HUDEP-2 (cell line): Measurements from ENCODE around the gene TMEM176B.

Source experiments
- DNase-seq, 76 experiments: peaks; one replicate each; lab custom pipeline; 2025; ENCODE audit not compliant: unreplicated experiment in 76 of 76; lab: John Stamatoyannopoulos, UW

The TMEM176B gene

DNA sequence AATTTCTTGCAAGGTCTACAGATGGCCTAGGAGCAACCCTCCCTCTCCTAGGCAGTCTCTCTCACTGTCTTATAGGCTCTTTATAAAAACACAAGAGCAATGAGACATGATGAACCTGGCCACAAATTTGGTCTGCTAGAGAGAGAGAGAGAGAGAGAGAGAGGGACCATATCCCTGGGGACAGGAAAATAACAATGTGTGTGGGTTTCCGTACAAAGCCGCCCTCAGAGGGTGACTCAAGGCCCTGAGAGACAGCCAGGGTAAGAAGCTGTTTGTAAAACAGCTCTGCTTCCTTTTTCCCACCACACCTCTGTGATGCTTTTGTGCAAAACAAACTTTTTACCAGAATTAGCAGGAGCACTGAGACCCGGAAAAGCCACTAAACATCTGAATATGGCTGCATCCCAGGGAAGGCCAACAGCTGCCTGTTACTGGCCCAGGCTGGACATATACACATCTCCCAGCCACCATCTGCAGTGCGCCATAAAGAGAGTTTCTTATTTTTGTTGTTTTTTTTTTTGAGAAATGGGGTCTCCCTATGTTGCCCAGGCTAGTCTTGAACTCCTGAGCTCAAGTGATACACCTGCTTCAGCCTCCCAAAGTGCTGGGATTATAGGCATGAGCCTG, 44.6 kb downstream of the TMEM176B start:
- peak in 1 of 76 experiments; percentile 6 for DNase-seq

DNA sequence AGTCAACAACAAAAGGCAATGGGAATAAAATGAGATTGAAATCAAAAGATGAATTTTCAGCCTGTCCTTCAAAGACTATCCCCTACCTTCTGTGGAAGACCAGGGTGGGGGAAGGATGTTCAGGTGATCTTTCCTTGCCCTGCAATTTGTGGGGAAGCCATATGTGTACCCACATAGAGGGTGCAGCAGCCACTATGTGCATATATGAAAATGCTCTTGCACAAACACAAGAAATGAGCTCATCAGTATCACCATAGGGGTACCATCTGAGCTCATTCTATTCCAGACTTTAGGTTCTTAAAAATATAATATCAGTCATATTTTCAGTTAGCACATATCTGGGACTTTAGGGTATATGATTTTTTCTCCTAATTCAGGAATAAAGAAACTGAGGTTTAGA, 45.2 kb downstream of the TMEM176B start:
- DNase-seq: no peak

DNA sequence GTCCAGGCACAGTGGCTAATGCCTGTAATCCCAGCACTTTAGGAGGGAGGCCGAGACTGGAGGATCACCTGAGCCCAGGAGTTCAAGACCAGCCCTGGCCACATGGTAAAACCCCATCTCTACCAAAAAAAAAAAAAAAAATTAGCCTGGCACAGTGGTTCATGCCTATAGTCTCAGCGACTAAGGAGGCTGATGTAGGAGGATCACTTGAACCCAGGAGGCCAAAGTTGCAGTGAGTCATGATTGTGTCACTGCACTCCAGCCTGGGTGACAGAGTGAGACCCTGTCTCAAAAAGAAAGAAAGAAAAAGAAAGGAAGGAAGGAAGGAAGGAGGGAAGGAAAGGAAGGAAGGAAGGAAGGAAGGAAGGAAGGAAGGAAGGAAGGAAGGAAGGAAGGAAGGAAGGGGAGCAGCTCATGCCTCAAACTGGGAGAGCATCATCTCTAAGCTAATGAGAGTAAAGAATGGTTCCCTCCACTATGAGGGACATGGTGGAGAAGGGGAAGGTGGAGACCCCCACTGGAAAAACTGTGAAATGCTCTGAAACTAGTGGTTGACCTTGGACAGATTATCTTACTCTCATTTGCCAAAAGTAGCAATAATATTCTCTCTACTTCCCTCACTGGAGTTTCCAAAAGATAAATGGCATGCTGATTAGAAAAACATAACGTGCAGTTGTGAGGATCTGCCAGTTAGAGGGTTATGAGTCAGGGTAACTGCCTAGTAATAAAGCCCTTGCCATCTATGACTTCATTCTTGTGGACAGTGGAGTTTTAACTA, 46.1 kb downstream of the TMEM176B start:
- DNase-seq: peak in 2 of 76 experiments; percentile 8 to 20

DNA sequence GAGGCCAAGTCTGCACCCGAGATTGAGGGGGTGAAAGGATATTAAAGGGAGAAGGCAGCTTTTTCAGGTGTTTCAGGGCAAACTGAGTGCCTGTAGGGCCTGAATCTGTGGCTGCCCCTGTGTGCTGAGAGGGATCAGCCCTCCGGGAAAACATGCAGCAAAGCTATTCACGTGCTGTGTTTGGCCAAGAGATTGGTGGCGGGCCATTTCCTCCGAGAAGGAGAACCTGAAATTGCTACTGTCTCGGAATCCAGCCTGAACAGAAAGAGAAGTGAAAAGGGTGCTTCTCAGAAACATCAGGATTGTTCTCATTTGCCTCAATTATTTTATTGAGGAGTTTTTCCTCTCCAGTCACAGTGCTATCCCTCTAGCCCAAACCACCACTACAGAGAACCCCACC, 46.9 kb downstream of the TMEM176B start:
- no peak for DNase-seq

DNA sequence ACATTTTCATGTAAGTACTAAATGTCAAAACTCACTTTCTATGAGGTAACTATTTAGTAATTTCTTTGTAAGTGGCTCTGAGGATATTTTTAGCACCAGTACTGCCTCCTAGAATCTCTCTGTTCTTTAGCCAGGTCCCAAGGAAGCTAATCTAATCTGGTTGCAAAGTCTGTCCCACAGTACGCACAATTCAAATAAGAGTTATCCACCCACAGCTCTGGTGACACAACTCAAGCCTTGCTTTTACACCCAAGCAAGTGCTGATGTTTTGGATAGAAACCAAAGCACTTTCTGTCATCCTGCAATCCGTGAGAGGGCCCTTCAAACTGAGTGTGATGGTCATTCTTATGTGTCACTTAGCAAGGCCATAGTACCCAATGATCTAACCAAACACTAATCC, 48.5 kb downstream of the TMEM176B start:
- DNase-seq: no peak

DNA sequence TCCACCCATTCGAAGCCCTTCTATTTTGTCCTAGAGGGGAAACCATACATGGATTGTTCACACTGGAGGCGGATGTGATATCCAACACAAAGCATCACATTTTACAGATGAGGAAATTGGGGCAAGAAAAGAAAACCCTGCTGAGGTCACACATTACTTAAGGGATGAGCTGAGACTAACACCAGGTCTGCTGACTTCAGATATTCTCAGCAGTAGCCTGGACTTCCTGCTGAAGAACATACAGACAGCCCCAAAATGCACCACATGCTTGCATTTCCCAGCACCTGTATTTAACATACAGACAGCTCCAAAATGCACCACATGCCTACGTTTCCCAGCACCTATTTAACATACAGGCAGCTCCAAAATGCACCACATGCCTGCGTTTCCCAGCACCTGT, 51.8 kb downstream of the TMEM176B start:
- no peak for DNase-seq

DNA sequence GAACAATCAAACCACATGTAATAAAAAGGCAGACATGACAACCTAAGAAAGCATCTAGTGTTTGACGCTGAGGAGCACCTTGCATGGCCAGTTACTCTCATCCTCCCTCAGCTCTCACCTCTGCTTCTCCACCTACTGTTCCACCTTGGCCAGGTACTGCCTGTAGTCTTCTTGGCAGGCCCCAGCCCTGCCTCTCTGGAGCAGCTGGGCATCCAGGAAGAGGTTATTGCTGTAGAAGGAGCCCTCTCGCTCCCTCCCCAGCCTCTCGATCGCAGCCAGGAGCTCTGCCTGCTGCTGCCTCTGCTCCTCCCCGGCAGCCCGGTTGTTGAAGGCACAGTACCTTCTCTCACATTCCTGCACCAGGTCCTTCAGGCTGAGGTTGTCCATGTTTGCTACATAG, 53.2 kb downstream of the TMEM176B start:
- DNase-seq: no peak

DNA sequence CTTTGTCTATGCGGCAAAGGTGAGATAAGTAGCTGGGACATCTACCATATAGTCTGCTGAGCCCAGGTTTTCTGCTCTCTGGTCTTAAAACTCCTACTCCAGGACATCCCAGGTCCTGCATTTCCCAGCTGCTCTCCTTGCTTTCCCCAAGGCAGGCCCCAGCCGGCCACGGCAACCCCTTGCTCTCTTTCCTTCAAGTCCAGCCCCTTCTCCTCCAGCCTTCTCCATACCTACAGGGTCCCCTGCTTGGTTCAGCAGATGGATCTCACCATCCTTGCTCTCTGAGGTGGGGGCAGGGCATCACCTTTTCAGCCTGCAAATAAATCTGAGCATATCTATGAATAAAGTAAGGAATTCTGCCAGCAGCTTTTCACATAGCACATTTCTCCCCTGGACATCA, 54.3 kb downstream of the TMEM176B start:
- no peak for DNase-seq

DNA sequence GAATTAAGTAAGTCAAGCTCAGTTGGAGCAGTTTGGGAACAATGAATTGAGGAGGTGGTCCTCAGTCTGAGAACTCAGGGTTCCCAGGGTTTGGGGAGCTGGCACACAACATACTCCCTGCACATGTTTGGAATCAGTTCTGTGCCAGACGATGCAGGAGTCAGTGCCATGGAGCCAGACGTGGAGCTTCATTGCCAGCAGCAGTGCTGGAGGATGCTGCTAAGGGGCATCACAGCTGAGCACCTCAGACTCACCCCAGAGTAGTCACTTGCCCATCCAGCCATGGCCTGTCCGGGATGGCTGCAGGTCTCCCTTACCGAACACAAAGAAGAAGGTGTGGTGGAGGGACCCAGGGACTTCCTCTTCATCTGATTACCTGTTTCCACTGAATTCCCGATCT, 55.1 kb downstream of the TMEM176B start:
- no peak for DNase-seq

DNA sequence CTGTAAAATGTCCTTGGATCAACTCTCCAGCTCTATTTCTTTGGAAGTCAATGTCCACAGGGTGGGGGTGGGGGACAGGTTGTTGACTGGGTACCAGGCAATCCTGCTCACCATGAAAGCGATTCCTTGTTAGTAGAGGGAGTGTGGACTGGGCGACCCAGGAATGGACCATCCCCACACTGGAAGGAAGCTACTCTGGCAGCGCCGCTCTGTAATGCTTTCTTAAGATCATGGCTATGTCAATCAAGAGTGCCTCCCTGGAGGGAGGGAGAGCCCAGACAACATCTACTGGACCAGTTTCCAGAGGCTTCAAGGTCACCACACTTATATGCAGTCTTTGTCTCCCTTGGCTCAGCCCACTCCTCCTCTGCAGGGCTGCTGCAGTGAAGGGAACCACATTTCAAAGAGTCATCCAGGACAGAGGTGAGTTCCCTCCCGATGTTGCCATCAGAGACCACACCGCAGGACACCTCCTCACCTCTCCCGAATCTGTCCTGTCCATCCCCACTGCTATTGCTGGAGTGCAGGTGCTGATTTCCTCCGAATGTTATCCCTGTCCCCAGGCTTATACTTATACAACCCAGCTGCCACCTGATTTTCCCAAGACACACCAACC, 56.0 kb downstream of the TMEM176B start:
- DNase-seq: no peak

DNA sequence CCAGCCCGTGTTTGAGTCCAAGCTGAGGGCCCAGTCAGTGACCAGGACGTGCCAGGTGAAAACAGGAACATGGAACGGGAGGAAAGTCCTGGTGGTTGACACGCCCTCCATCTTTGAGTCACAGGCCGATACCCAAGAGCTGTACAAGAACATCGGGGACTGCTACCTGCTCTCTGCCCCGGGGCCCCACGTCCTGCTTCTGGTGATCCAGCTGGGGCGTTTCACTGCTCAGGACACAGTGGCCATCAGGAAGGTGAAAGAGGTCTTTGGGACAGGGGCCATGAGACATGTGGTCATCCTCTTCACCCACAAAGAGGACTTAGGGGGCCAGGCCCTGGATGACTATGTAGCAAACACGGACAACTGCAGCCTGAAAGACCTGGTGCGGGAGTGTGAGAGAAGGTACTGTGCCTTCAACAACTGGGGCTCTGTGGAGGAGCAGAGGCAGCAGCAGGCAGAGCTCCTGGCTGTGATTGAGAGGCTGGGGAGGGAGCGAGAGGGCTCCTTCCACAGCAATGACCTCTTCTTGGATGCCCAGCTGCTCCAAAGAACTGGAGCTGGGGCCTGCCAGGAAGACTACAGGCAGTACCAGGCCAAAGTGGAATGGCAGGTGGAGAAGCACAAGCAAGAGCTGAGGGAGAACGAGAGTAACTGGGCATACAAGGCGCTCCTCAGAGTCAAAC, 57.7 kb downstream of the TMEM176B start:
- DNase-seq: no peak
